Motor neuron (in vitro differentiated cells): Measurements from ENCODE around the gene CISD3. TPM values are rescaled to one million over a fixed set of nuclear protein-coding genes. Genes with fewer than 3 reads are reported as not detected.

Experiments used
- ATAC-seq, 8 experiments: fragments of 200-7000 bp; cut with Tn5 transposase; replicated peaks in 6 of 8; 2 replicates each; pipeline ENCODE4 v1.8.0; 2021; ENCODE audit warnings: mild to moderate bottlenecking in 8 of 8, moderate library complexity in 8 of 8
- H3K27ac ChIP-seq, 2 donors: fragments of 250-450 bp; sonication (Bioruptor Pico); 2 replicates each; pipeline ENCODE4 v1.9.0; 2021; ENCODE audit warnings: antibody characterized with exemption in 2 of 2, mild to moderate bottlenecking in 2 of 2, moderate library complexity in 1 of 2
- H3K4me1 ChIP-seq, 2 donors: fragments of 250-450 bp; sonication (Bioruptor Pico); replicated peaks in 1 of 2; 2 replicates each; pipeline ENCODE4 v1.6.1; 2021; ENCODE audit warnings: antibody characterized with exemption in 2 of 2, mild to moderate bottlenecking in 2 of 2, moderate library complexity in 1 of 2
- H3K4me3 ChIP-seq, 5 donors: fragments of 250-450 bp; sonication (Bioruptor Pico); 2 replicates each; pipeline ENCODE4 v1.9.0; 2021; ENCODE audit warnings: antibody characterized with exemption in 5 of 5, mild to moderate bottlenecking in 5 of 5, moderate library complexity in 4 of 5
- WGBS, 10 experiments: fragments of 450-650 bp; shearing (Covaris generic); methylation state at CpG; one replicate each; pipeline ENCODE4 v1.0.0; 2022; 5-methylcytosine and 5-hydroxymethylcytosine counted together
- in situ Hi-C, 9 experiments: fragments of 400-800 bp; cut with MboI; loops; one replicate each; pipeline ENCODE4 v1.15.0; 2021; ENCODE audit warnings: low sequenced_read_pairs in 9 of 9, low pct_unique_long_range_greater_than_20kb in 2 of 9; ENCODE audit not compliant: unreplicated experiment in 9 of 9
- total RNA-seq, 8 experiments: library from RNA; unstranded; fragments of 300-600 nt; gene quantifications; 2 replicates each; pipeline versions ENCODE4 v1.2.3 to v1.2.4, GENCODE V29; 2022

CISD3 gene
- total RNA-seq, 8 experiments from 2014 or later: 2.5 to 23.8 (median 6.2) TPM

- in situ Hi-C loops: no loop called here
- peaks cover 32 to 46% of the 10 kb centered on the region in 2 donors for H3K4me1 ChIP-seq
- 50 to 73% (median 67%) methylated on average over 1 to 4 of the region's 4 CpGs; no CpG with 5 or more reads in 7 of the 10 experiments for WGBS, 10 experiments
- ATAC-seq: no peak
- peak overlapping the region in 1 of 2 donors; percentile 33 for H3K27ac ChIP-seq
- H3K4me3 ChIP-seq: peak overlapping the region in 4 of 5 donors; percentile 75 to 98 (median 82)
These were observed 15.4 kb downstream of the CISD3 start for GRCh38 chr17:38745545-38745944.

GRCh38 chr17:38746004-38746848 is 16.1 kb downstream of the CISD3 start:
- peak overlapping the region; percentile 75 to 98 (median 85) for H3K4me3 ChIP-seq
- in situ Hi-C loops: no loop called here
- peaks cover 32 to 39% of the 10 kb centered on the region in 2 donors for H3K4me1 ChIP-seq
- peak overlapping the region; percentile 93 to 95 for H3K27ac ChIP-seq
- WGBS, 10 experiments: 0 to 40% (median 13%) methylated on average over 1 to 3 of the region's 8 CpGs; no CpG with 5 or more reads in 4 of the 10 experiments
- ATAC-seq: peak in 4 of 8 experiments; percentile 6 to 19 (median 10)

- in situ Hi-C loops: no loop called here
- Histone ChIP-seq H3K4me3 (peak overlapping the region; percentile 75 to 98 (median 85)), H3K4me1 (peaks cover 30 to 32% of the 10 kb centered on the region in 2 donors), H3K27ac (peak overlapping the region; percentile 93 to 95)
- ATAC-seq: no peak
- WGBS, 10 experiments: 0 to 20% (median 5%) methylated on average over 1 to 2 of the region's 21 CpGs; no CpG with 5 or more reads in 6 of the 10 experiments
These were observed 16.8 kb downstream of the CISD3 start for GRCh38 chr17:38746849-38747462.

GRCh38 chr17:38747463-38748148 is 17.5 kb downstream of the CISD3 start:
- in situ Hi-C loops: no loop called here
- no CpG with 5 or more reads among the region's 64 CpGs for WGBS, 10 experiments
- H3K27ac ChIP-seq: peak overlapping the region; percentile 93 to 95
- peaks cover 23 to 25% of the 10 kb centered on the region in 2 donors for H3K4me1 ChIP-seq
- peak overlapping the region; percentile 75 to 98 (median 85) for H3K4me3 ChIP-seq
- peak in 4 of 8 experiments; percentile 1 to 22 (median 11) for ATAC-seq

- peak within 1 kb of the TSS; percentile 75 to 98 (median 85) for H3K4me3 ChIP-seq
- in situ Hi-C loops: no loop called here
- peak in 7 of 8 experiments; percentile 0 to 31 (median 12) for ATAC-seq
- no CpG with 5 or more reads among the region's 47 CpGs for WGBS, 10 experiments
- peaks cover 17 to 21% of the 10 kb centered on the region in 2 donors for H3K4me1 ChIP-seq
- H3K27ac ChIP-seq: peak within 1 kb of the TSS; percentile 93 to 95
These were observed 18.2 kb downstream of the CISD3 start, which contains the start of gene PCGF2 for GRCh38 chr17:38748149-38748891. TSS of gene PCGF2 (minus strand) at chr17:38748336. CDS start at chr17:38740402, 7,934 bp downstream.

GRCh38 chr17:38748892-38749222 is 18.7 kb downstream of the CISD3 start:
- ATAC-seq: no peak
- peak overlapping the region; percentile 87 to 93 for H3K27ac ChIP-seq
- peak overlapping the region; percentile 75 to 98 (median 85) for H3K4me3 ChIP-seq
- no CpG with 5 or more reads among the region's 32 CpGs for WGBS, 10 experiments
- peaks cover 19 to 20% of the 10 kb centered on the region in 2 donors for H3K4me1 ChIP-seq
- in situ Hi-C loops: no loop called here

GRCh38 chr17:38749223-38750043 is 19.3 kb downstream of the CISD3 start:
- H3K27ac ChIP-seq: peak overlapping the region; percentile 87 to 93
- peaks cover 16 to 17% of the 10 kb centered on the region in 2 donors for H3K4me1 ChIP-seq
- WGBS, 10 experiments: 0 to 2% (median 0%) methylated on average over 1 to 38 of the region's 79 CpGs; no CpG with 5 or more reads in 4 of the 10 experiments
- peak overlapping the region; percentile 75 to 98 (median 85) for H3K4me3 ChIP-seq
- ATAC-seq: peak; percentile 1 to 12 (median 3)
- in situ Hi-C loops: no loop called here

GRCh38 chr17:38750044-38750311 is 19.8 kb downstream of the CISD3 start:
- no peak for ATAC-seq
- H3K27ac ChIP-seq: peak overlapping the region; percentile 87 to 93
- WGBS, 10 experiments: 0 to 5% methylated on average over 1 to 4 of the region's 12 CpGs; no CpG with 5 or more reads in 8 of the 10 experiments
- H3K4me3 ChIP-seq: peak overlapping the region; percentile 75 to 98 (median 85)
- in situ Hi-C loops: no loop called here
- peaks cover 16 to 17% of the 10 kb centered on the region in 2 donors for H3K4me1 ChIP-seq

- Histone ChIP-seq H3K27ac (peak overlapping the region; percentile 87 to 93), H3K4me1 (peaks cover 12 to 14% of the 10 kb centered on the region in 2 donors), H3K4me3 (peak overlapping the region; percentile 75 to 98 (median 85))
- in situ Hi-C loops: no loop called here
- 0 to 54% (median 8%) methylated on average over 2 to 12 of the region's 28 CpGs; no CpG with 5 or more reads in 1 of the 10 experiments for WGBS, 10 experiments
- no peak for ATAC-seq
These were observed 20.4 kb downstream of the CISD3 start for GRCh38 chr17:38750312-38751121.

- ATAC-seq: no peak
- Histone ChIP-seq H3K4me1 (peaks cover 5 to 7% of the 10 kb centered on the region in 2 donors), H3K4me3 (peak overlapping the region; percentile 75 to 98 (median 85)), H3K27ac (peak overlapping the region; percentile 87 to 93)
- WGBS, 10 experiments: 0 to 10% (median 2%) methylated on average over 4 to 10 of the region's 10 CpGs
- in situ Hi-C loops: no loop called here
These were observed 21.1 kb downstream of the CISD3 start for GRCh38 chr17:38751144-38751807.
